GM12878 (cell line): Measurements from ENCODE around the gene TP53RK. TPM values are rescaled to one million over a fixed set of nuclear protein-coding genes. Genes with fewer than 3 reads are reported as not detected.

ENCODE experiments used
- ATAC-seq: fragments of 200-7000 bp; cut with Tn5 transposase; 3 replicates; pipeline ENCODE4 v1.9.1; 2020; ENCODE audit warnings: mild to moderate bottlenecking, moderate library complexity
- BruUV-seq: library from RNA; stranded (reverse); fragments of 400-500 nt; replicated peaks from 2 replicates; lab custom pipeline; 2021; lab: Mats Ljungman, UMichigan
- CTCF ChIA-PET: fragments of 300-600 bp; sonication (Branson Sonifier 250); formaldehyde crosslinking; extraction: SDS; loops from one replicate; lab custom pipeline; 2021; ENCODE audit warnings: inconsistent platforms; lab: Yijun Ruan, JAX
- POLR2A ChIA-PET: fragments of 350-600 bp; formaldehyde crosslinking; extraction: SDS; loops from one replicate; lab custom pipeline; 2021; ENCODE audit warnings: inconsistent platforms; lab: Charles Lee
- RAD21 ChIA-PET: fragments of 300-600 bp; sonication (Branson Sonifier 250); formaldehyde crosslinking; loops from one replicate; lab custom pipeline; 2023; ENCODE audit warnings: antibody characterized with exemption; ENCODE audit not compliant: unreplicated experiment; lab: Charles Lee
- SMC1A ChIA-PET: fragments of 300-600 bp; sonication (Branson Sonifier 250); formaldehyde crosslinking; loops from one replicate; lab custom pipeline; 2023; ENCODE audit not compliant: unreplicated experiment, uncharacterized antibody; lab: Charles Lee
- DNase-seq: peaks from one replicate; pipeline ENCODE4 v3.0.0-alpha.2; 2011; ENCODE audit warnings: low read depth, low spot score
- FAIRE-seq: peaks from 3 replicates; lab custom pipeline; 2011; peaks lifted over from hg19 to GRCh38; lab: Jason Lieb, UNC
- H2AFZ ChIP-seq: 2 replicates; pipeline ENCODE4 v1.6.0; 2011; ENCODE audit warnings: low read depth, low read length, control low read depth; ENCODE audit not compliant: control insufficient read depth
- H3K27ac ChIP-seq: 2 replicates; pipeline ENCODE4 v1.5.1; 2011; ENCODE audit warnings: control low read depth; ENCODE audit not compliant: control insufficient read depth, insufficient read depth
- H3K27me3 ChIP-seq, 2 experiments: replicated peaks in 1 of 2; 2 replicates each; pipeline versions ENCODE4 v1.6.0 to v1.6.1; 2011; ENCODE audit warnings: low read length in 1 of 2; ENCODE audit not compliant: control insufficient read depth in 2 of 2, insufficient read depth in 2 of 2
- H3K36me3 ChIP-seq, 2 experiments: 2 replicates each; pipeline ENCODE4 v1.5.1; 2011; ENCODE audit warnings: low read length in 1 of 2; ENCODE audit not compliant: control insufficient read depth in 2 of 2, insufficient read depth in 2 of 2
- H3K4me1 ChIP-seq: 2 replicates; pipeline ENCODE4 v1.6.1; 2011; ENCODE audit warnings: mild to moderate bottlenecking, low read length, moderate library complexity, mixed read lengths; ENCODE audit not compliant: control insufficient read depth, insufficient read depth
- H3K4me2 ChIP-seq: 2 replicates; pipeline ENCODE4 v1.6.0; 2011; ENCODE audit warnings: control low read depth; ENCODE audit not compliant: control insufficient read depth, insufficient read depth
- H3K4me3 ChIP-seq: fragments of 200-600 bp; sonication (generic); 2 replicates; pipeline ENCODE4 v1.5.1; 2016
- H3K79me2 ChIP-seq: 2 replicates; pipeline ENCODE4 v1.6.0; 2011; ENCODE audit warnings: low read length; ENCODE audit not compliant: control insufficient read depth, insufficient read depth
- H3K9ac ChIP-seq: 2 replicates; pipeline ENCODE4 v1.8.0; 2011; ENCODE audit warnings: low read length, control low read depth, mixed read lengths; ENCODE audit not compliant: control insufficient read depth, insufficient read depth
- H3K9me3 ChIP-seq: replicated peaks from 3 replicates; pipeline ENCODE4 v1.5.1; 2011; ENCODE audit warnings: mild to moderate bottlenecking, low read length; ENCODE audit not compliant: control insufficient read depth, insufficient read depth
- H4K20me1 ChIP-seq: 2 replicates; pipeline ENCODE4 v1.6.0; 2011; ENCODE audit not compliant: control insufficient read depth, insufficient read depth
- CHD4 ChIP-seq: fragments of 200-600 bp; sonication (generic); IDR thresholded peaks from 2 replicates; pipeline ENCODE4 v1.6.1; 2016; ENCODE audit warnings: mild to moderate bottlenecking
- HDAC6 ChIP-seq: fragments of 200-600 bp; sonication (generic); IDR thresholded peaks from one replicate; pipeline ENCODE4 v1.8.0; 2017; ENCODE audit warnings: antibody characterized with exemption; ENCODE audit not compliant: unreplicated experiment
- HDGF ChIP-seq: fragments of 450-650 bp; IDR thresholded peaks from 2 replicates; pipeline ENCODE4 v1.6.1; 2016; ENCODE audit warnings: antibody characterized with exemption
- IRF4 ChIP-seq: IDR thresholded peaks from 2 replicates; pipeline ENCODE4 v1.6.1; 2011; ENCODE audit warnings: low read depth, low read length
- KDM1A ChIP-seq: fragments of 200-600 bp; sonication (generic); IDR thresholded peaks from 2 replicates; pipeline ENCODE4 v1.6.1; 2016; ENCODE audit warnings: borderline replicate concordance
- MYB ChIP-seq: fragments of 150-350 bp; IDR thresholded peaks from 2 replicates; pipeline ENCODE4 v1.6.1; 2014; ENCODE audit warnings: mild to moderate bottlenecking, low read depth, low read length, borderline replicate concordance
- SP1 ChIP-seq: IDR thresholded peaks from one replicate; pipeline ENCODE4 v1.6.1; 2011; ENCODE audit warnings: low read depth, low read length
- TARDBP ChIP-seq: IDR thresholded peaks from 2 replicates; pipeline ENCODE4 v1.6.1; 2016; ENCODE audit warnings: borderline replicate concordance
- YBX1 ChIP-seq: fragments of 450-650 bp; IDR thresholded peaks from 2 replicates; pipeline ENCODE4 v1.6.1; 2016; ENCODE audit warnings: antibody characterized with exemption
- ZNF592 ChIP-seq: fragments of 450-650 bp; IDR thresholded peaks from 2 replicates; pipeline ENCODE4 v1.6.1; 2017; ENCODE audit warnings: mild to moderate bottlenecking, moderate library complexity
- ZNF622 ChIP-seq: fragments of 450-650 bp; IDR thresholded peaks from 2 replicates; pipeline ENCODE4 v1.6.1; 2017; ENCODE audit warnings: mild to moderate bottlenecking, inconsistent platforms
- WGBS: methylation state at CpG from one replicate; pipeline ENCODE4 v1.1.6; 2016; ENCODE audit warnings: low lambda C conversion rate; ENCODE audit not compliant: insufficient replicate concordance, insufficient coverage; ENCODE audit errors: missing lambda C conversion rate; 5-methylcytosine and 5-hydroxymethylcytosine counted together
- in situ Hi-C: fragments of 300-500 bp; cut with MboI; formaldehyde crosslinking; loops from 9 replicates; pipeline ENCODE4 v1.14.3; 2018; ENCODE audit warnings: mixed read lengths
- intact Hi-C: fragments of 100-400 bp; cut with micrococcal nuclease; formaldehyde crosslinking; loops from one replicate; pipeline ENCODE4 v1.14.2; 2022; ENCODE audit not compliant: unreplicated experiment
- polyA plus RNA-seq, 11 experiments: library from polyadenylated mRNA; depleted of rRNA in 4 of 11; unstranded in 6 of 11; stranded (reverse) in 5 of 11; fragments of >200 nt; fragmentation: Nextera tagmentation in 4 of 11; fragmentation: Illumina TruSeq in 1 of 11; extraction: Ambion mirVana in 4 of 11; extraction: Trizol in 1 of 11; gene quantifications; 1 replicate in 1 of 11; 2 replicates in 10 of 11; pipeline versions ENCODE4 v1.2.1 to v1.2.3, GENCODE V29; 2011 to 2016; ENCODE audit warnings: inconsistent platforms in 2 of 11, missing spikeins in 2 of 11, low read depth in 1 of 11
- total RNA-seq, 4 experiments: library from RNA; depleted of rRNA in 3 of 4; stranded (reverse); fragments of >200 nt in 3 of 4; fragmentation: Illumina TruSeq in 1 of 4; extraction: Trizol in 1 of 4; gene quantifications; 2 replicates each; pipeline versions ENCODE4 v1.2.1 to v1.2.3, GENCODE V29; 2013 to 2021
- TF ChIP-seq, protein P1 (sequence below): fragments of 450-650 bp; IDR thresholded peaks from 2 replicates; pipeline ENCODE4 v1.6.1; 2018; ENCODE audit warnings: mild to moderate bottlenecking, low read depth, moderate library complexity; ENCODE audit not compliant: partially characterized antibody

TP53RK gene
- total and polyA plus RNA-seq, 10 of the 15 experiments (the other 5 are each of a cell fraction or from before 2014, with no cell fraction given): 3.8 to 23.1 (median 16.1) TPM

DNA sequence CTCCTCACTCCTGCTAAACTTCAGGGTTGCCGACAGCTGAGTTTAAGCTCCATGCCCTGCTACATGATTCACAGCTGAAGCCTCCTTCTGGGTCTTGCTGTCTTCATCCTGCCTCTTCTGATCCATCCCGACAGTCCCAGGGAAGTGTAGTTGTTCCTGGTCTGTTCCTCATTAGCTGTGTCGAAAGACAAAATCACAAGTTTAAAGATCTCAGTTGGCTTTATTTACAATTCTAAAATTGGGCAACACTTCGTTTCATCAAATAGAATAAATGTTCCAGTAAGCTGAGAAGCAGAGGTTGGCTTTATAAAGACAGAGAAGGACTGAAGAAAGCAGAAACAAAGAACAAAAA lies 16.1 kb upstream of the TP53RK start:
- Histone ChIP-seq H3K4me2 (no peak overlapping the region), H3K27ac (no peak overlapping the region), H3K36me3 (no peaks in the 10 kb centered on the region), H3K27me3 (peaks cover 3 to 9% of the 10 kb centered on the region in 2 experiments)
- ChIA-PET POLR2A (no interaction called here), RAD21 (no interaction called here)
- DNase-seq: no peak
- in situ Hi-C loops (no loop called here), intact Hi-C loops (no loop called here)
- WGBS: 27% methylated on average over 4 of the region's 4 CpGs
- TF ChIP-seq HDGF: no peak
- no peak for TF ChIP-seq TARDBP
- no peak for TF ChIP-seq ZNF622
- TF ChIP-seq HDAC6: no peak
- TF ChIP-seq MYB: no peak
- TF ChIP-seq CHD4: no peak
- TF ChIP-seq, protein P1, sequence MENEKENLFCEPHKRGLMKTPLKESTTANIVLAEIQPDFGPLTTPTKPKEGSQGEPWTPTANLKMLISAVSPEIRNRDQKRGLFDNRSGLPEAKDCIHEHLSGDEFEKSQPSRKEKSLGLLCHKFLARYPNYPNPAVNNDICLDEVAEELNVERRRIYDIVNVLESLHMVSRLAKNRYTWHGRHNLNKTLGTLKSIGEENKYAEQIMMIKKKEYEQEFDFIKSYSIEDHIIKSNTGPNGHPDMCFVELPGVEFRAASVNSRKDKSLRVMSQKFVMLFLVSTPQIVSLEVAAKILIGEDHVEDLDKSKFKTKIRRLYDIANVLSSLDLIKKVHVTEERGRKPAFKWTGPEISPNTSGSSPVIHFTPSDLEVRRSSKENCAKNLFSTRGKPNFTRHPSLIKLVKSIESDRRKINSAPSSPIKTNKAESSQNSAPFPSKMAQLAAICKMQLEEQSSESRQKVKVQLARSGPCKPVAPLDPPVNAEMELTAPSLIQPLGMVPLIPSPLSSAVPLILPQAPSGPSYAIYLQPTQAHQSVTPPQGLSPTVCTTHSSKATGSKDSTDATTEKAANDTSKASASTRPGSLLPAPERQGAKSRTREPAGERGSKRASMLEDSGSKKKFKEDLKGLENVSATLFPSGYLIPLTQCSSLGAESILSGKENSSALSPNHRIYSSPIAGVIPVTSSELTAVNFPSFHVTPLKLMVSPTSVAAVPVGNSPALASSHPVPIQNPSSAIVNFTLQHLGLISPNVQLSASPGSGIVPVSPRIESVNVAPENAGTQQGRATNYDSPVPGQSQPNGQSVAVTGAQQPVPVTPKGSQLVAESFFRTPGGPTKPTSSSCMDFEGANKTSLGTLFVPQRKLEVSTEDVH: no peak
- no peak for TF ChIP-seq KDM1A
- no peak for TF ChIP-seq SP1
- TF ChIP-seq ZNF592: no peak
- no peak for TF ChIP-seq IRF4
- TF ChIP-seq YBX1: no peak
- TF ChIP-seq, all 136 proteins: peak for 0
- Histone ChIP-seq H3K4me1 (no peaks in the 10 kb centered on the region), H3K79me2 (no peaks in the 10 kb centered on the region), H3K4me3 (no peak overlapping the region), H3K9me3 (peaks cover 2% of the 10 kb centered on the region; the same call in 1 of the 3 replicates), H2AFZ (no peak overlapping the region), H3K9ac (no peak overlapping the region), H4K20me1 (no peaks in the 10 kb centered on the region)
- no TSS peak for BruUV-seq
- ATAC-seq (no peak), FAIRE-seq (no peak)
- SMC1A ChIA-PET: no interaction called here
- CTCF ChIA-PET: interaction anchor here (0.5 to 1.5 kb wide), 2 partner anchors 35 to 297 kb away, joined by 3 to 4 read pairs; no protein-coding TSS in a partner anchor
